Kidney tubule cell (primary cell): ENCODE data around the gene MFAP1.
"Not testable (repeated sequence)": the region's sequence is repeated elsewhere in the genome, so short reads cannot be mapped to it uniquely, and the experiment has no call there.

Experiments used
- DNase-seq: peaks from one replicate; pipeline ENCODE4 v3.0.0-alpha.2; 2018; ENCODE audit warnings: low spot score

Gene MFAP1

GRCh38 chr15:43824302-43825246 is at the start of gene MFAP1:
Gene MFAP1 (minus strand): TSS chr15:43824690. CDS start chr15:43824569, 121 bp downstream.
- peak; percentile 98 for DNase-seq

- no peak for DNase-seq
These were observed 49.2 kb upstream of the MFAP1 start for GRCh38 chr15:43873651-43874050.

- DNase-seq = peak; percentile 67
These were observed 48.0 kb upstream of the MFAP1 start for GRCh38 chr15:43872416-43873020.

GRCh38 chr15:43871835-43872234 is 47.3 kb upstream of the MFAP1 start:
- no peak for DNase-seq

- no peak for DNase-seq
These were observed 43.9 kb upstream of the MFAP1 start for GRCh38 chr15:43868406-43868805.

- DNase-seq = no peak
These were observed 42.6 kb upstream of the MFAP1 start for GRCh38 chr15:43867096-43867495.

- not testable (repeated sequence) for DNase-seq
These were observed 42.1 kb upstream of the MFAP1 start for GRCh38 chr15:43866636-43867035.

- no peak for DNase-seq
These were observed 35.1 kb upstream of the MFAP1 start for GRCh38 chr15:43859546-43859945.

GRCh38 chr15:43854801-43855200 is 30.3 kb upstream of the MFAP1 start:
- no peak for DNase-seq

- no peak for DNase-seq
These were observed 28.1 kb upstream of the MFAP1 start for GRCh38 chr15:43852607-43853006.

- no peak for DNase-seq
These were observed 26.8 kb upstream of the MFAP1 start for GRCh38 chr15:43851251-43851650.

GRCh38 chr15:43845421-43845820 is 20.9 kb upstream of the MFAP1 start:
- no peak for DNase-seq

- not testable (repeated sequence) for DNase-seq
These were observed 8.0 kb upstream of the MFAP1 start for GRCh38 chr15:43832485-43832884.

GRCh38 chr15:43831519-43832052 is 7.1 kb upstream of the MFAP1 start:
- DNase-seq = not testable (repeated sequence)

- not testable (repeated sequence) for DNase-seq
These were observed 6.3 kb upstream of the MFAP1 start for GRCh38 chr15:43830691-43831275.

GRCh38 chr15:43829951-43830540 is 5.6 kb upstream of the MFAP1 start:
- not testable (repeated sequence) for DNase-seq

- DNase-seq = peak; percentile 6
These were observed 3.7 kb upstream of the MFAP1 start for GRCh38 chr15:43828061-43828657.

GRCh38 chr15:43826508-43827341 is 2.2 kb upstream of the MFAP1 start, which contains the start of gene WDR76:
Gene WDR76 (plus strand): TSS chr15:43827002. CDS start chr15:43827033, 31 bp downstream.
- peak; percentile 85 for DNase-seq

- DNase-seq = no peak
These were observed 1.6 kb upstream of the MFAP1 start for GRCh38 chr15:43826029-43826507.

- not testable (repeated sequence) for DNase-seq
These were observed 815 bp upstream of the MFAP1 start for GRCh38 chr15:43825305-43825704.

- DNase-seq = no peak
These were observed 3.0 kb downstream of the MFAP1 start for GRCh38 chr15:43821505-43821904.
